Stimulated activated CD4-positive, alpha-beta T cell treated with anti-CD3 and anti-CD28 coated beads, Interleukin-15, amount 100 ng/mL, for 24 hours (primary cell): Measurements from ENCODE around the gene GREM1.

Experiments
- DNase-seq: peaks from one replicate; pipeline ENCODE4 v3.0.0-alpha.2; 2020

Gene GREM1

GRCh38 chr15:32732574-32733157 lies 14.9 kb downstream of the GREM1 start:
- no peak for DNase-seq

GRCh38 chr15:32733281-32733680 lies 15.5 kb downstream of the GREM1 start:
- no peak for DNase-seq

GRCh38 chr15:32735989-32736700 lies 18.3 kb downstream of the GREM1 start:
- no peak for DNase-seq

GRCh38 chr15:32736701-32737061 lies 18.9 kb downstream of the GREM1 start:
- DNase-seq = no peak

GRCh38 chr15:32737304-32737703 lies 19.5 kb downstream of the GREM1 start:
- DNase-seq = no peak

- no peak for DNase-seq
These were observed 20.9 kb downstream of the GREM1 start for GRCh38 chr15:32738666-32739065.

- no peak for DNase-seq
These were observed 21.8 kb downstream of the GREM1 start for GRCh38 chr15:32739522-32740063.

GRCh38 chr15:32743411-32744140 lies 25.8 kb downstream of the GREM1 start:
- DNase-seq = no peak

- DNase-seq = no peak
These were observed 28.5 kb downstream of the GREM1 start for GRCh38 chr15:32746116-32746857.

GRCh38 chr15:32747921-32748342 lies 30.1 kb downstream of the GREM1 start:
- DNase-seq = no peak

GRCh38 chr15:32750979-32751378 lies 33.2 kb downstream of the GREM1 start:
- DNase-seq = no peak

- DNase-seq = no peak
These were observed 39.6 kb downstream of the GREM1 start for GRCh38 chr15:32757426-32757825.

GRCh38 chr15:32763295-32763694 lies 45.5 kb downstream of the GREM1 start:
- DNase-seq = no peak

- DNase-seq = no peak
These were observed 47.4 kb downstream of the GREM1 start for GRCh38 chr15:32765236-32765635.

- no peak for DNase-seq
These were observed 48.3 kb downstream of the GREM1 start for GRCh38 chr15:32766101-32766500.

- no peak for DNase-seq
These were observed 49.4 kb downstream of the GREM1 start for GRCh38 chr15:32767236-32767635.

- DNase-seq = no peak
These were observed 56.2 kb downstream of the GREM1 start for GRCh38 chr15:32774022-32774421.

GRCh38 chr15:32775103-32775502 lies 57.3 kb downstream of the GREM1 start:
- DNase-seq = no peak

- DNase-seq = no peak
These were observed 60.8 kb downstream of the GREM1 start for GRCh38 chr15:32778391-32779176.

GRCh38 chr15:32781781-32782180 lies 64.0 kb downstream of the GREM1 start:
- no peak for DNase-seq

GRCh38 chr15:32784581-32784980 lies 66.8 kb downstream of the GREM1 start:
- no peak for DNase-seq

GRCh38 chr15:32786906-32787305 lies 69.1 kb downstream of the GREM1 start:
- no peak for DNase-seq
